Activated T-cell treated with anti-CD3 and anti-CD28 coated beads for 48 hours (primary cell): ENCODE measurements around the gene GPATCH3.
"Not testable (repeated sequence)": the region's sequence is repeated elsewhere in the genome, so short reads cannot be mapped to it uniquely, and the experiment has no call there.

ENCODE experiments used
- DNase-seq: peaks from one replicate; pipeline ENCODE4 v3.0.0-alpha.2; 2020; ENCODE audit warnings: low read depth

Gene GPATCH3

GRCh38 chr1:26900001-26900814 lies at the start of gene GPATCH3:
Gene GPATCH3 (minus strand): TSS chr1:26900467. CDS start chr1:26900442, 25 bp downstream.
- DNase-seq: peak; percentile 80

DNA sequence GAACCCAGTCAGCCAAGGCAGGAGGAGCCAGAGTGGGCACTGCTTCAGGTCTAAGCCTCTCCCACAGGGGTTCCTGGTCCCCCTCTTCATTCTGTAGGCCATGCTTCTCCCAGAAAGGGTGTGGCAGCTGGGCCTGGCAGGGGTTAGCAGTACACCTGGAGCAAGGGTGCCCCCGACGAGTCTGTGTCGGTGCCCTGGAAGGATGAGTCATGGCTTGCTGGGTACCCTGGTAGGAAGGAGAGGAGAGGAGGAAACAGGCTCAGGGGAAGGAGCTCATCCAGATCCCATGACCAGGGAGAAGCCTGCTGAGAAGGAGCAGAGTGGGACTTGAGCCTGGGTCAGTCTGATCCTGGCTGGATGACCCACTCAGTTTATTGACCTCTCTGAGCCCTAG lies 49.7 kb upstream of the GPATCH3 start:
- no peak for DNase-seq

DNA sequence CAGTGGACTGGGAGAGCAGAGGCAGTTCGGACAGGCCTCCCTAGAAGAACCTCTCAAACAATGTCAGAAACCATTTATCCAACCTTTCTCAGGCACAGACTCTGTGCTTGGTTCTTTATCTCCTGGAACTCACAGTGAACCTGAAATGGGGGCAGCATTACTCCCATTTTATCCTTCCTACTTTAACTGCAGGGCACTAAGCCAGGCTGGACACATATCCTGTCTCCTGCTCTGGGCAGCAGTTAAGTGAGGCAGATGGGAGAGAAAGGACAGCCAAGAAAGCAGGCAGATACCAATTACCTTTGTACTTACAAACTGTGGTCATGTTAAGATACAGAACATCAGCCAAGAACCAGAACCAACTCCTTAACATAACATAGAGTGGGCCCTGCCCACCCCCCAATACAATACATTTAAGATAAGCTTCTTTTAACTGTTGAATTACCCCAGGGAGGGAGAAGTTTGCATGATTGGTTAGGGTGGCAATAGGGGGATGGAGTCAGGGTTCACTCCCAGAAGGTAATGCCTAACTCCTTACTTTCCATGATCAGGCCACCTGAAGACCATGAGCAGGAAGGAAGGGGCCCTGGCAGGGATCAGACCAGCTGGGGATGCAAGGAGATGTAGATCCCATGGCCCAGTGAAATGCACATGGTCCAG lies 49.1 kb upstream of the GPATCH3 start:
- no peak for DNase-seq

GRCh38 chr1:26948725-26949057 lies 48.4 kb upstream of the GPATCH3 start:
- DNase-seq: not testable (repeated sequence)

- DNase-seq: no peak
Observed at GRCh38 chr1:26946270-26946669, 46.0 kb upstream of the GPATCH3 start.

- no peak for DNase-seq
Observed at GRCh38 chr1:26945728-26946127, 45.5 kb upstream of the GPATCH3 start.

DNA sequence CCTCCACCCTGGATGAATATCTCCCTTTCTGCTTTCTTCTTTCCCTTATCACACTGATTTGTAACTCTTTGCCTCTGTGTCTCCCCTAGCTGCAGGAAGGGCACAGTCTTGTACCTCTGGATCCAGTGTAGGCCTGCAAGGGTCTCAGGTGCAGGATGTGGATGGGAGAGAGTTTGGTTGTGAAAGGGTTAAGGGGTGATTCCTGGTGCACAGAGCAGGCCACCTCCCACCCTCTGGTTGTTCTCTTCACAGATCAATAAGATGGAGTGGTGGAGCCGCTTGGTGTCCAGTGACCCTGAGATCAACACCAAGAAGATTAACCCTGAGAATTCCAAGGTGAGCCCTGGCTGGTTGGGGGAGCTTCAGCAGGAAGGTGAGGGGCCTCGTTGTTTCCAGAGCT lies 44.9 kb upstream of the GPATCH3 start:
- no peak for DNase-seq

DNA sequence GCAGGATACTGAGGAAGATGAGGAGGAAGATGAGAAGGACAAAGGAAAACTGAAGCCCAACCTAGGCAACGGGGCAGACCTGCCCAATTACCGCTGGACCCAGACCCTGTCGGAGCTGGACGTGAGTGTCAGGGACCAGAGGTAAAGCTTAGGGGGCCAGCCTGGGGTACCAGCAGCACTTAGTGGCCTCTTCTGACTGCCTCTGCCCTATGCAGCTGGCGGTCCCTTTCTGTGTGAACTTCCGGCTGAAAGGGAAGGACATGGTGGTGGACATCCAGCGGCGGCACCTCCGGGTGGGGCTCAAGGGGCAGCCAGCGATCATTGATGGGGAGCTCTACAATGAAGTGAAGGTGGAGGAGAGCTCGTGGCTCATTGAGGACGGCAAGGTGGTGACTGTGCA lies 42.4 kb upstream of the GPATCH3 start:
- no peak for DNase-seq

- DNase-seq: no peak
Observed at GRCh38 chr1:26941311-26941710, 41.0 kb upstream of the GPATCH3 start.

DNA sequence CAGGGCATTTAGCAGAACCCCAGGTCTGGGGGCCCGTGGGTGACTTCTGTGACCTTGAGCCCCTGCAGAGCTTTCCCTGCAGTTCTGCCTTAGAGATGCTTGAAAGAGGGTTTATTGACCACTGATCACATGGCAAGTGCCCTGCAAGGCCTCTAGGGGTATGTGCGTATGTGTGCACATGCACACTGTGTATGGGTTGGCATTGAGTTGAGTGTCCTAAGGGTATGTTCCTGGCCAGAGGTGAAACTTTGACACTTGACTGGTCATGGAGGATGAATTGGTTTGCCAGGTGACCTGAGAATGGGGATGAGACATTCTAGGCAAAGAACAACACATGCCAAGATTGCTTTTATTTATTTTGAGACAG lies 38.4 kb upstream of the GPATCH3 start:
- DNase-seq: no peak

DNA sequence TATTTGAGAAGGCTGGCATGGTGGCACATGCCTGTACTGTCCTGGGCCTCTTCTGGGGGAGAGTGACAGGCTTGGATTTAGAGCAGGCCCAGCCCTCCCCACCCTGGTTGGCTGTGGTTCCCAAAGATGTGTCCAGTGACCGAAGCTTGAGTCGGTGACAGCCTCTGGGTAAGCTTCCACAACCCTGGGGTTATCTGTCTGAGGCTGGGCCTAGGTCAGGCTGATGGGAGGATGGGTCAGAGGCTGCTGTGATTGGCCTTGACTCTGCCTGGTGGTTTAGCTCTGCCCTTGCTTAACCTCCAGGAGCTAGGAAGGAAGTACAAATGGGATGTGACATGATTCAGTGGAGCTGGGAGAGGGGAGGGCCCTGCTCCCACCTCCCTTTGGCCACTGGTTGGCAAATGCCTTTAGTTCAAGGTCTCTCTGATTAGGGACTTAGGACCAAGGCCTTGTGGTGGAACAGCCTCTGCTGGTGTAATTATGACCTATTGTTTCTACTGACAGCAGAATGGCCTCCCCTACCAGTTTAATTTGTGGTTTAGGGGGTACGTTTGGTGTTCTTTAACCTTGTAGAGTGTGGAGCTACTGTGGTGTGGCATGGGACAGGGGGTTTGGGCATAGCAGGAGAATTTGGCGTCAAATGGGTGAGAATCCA lies 37.9 kb upstream of the GPATCH3 start:
- DNase-seq: no peak

GRCh38 chr1:26936823-26937222 lies 36.6 kb upstream of the GPATCH3 start:
- DNase-seq: no peak

DNA sequence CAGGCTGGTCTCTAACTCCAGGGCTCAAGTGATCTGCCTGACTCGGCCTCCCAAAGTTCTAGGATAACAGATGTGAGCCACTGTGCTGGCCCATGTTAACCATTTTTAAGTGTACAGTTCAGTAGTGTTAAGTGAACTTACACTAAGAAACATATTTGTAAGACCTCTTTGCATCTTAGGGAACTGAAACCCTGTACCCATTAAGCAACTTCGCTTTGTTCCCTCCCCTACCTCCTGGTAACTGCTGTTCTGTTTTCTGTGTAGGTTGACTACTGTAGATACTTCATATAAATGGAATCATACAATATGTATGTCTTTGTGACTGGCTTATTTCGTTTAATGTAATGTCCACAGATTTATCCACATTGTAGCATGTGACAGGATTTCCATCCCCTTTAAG lies 32.3 kb upstream of the GPATCH3 start:
- no peak for DNase-seq

GRCh38 chr1:26923711-26924110 lies 23.4 kb upstream of the GPATCH3 start:
- no peak for DNase-seq

- DNase-seq: no peak
Observed at GRCh38 chr1:26922901-26923300, 22.6 kb upstream of the GPATCH3 start.

DNA sequence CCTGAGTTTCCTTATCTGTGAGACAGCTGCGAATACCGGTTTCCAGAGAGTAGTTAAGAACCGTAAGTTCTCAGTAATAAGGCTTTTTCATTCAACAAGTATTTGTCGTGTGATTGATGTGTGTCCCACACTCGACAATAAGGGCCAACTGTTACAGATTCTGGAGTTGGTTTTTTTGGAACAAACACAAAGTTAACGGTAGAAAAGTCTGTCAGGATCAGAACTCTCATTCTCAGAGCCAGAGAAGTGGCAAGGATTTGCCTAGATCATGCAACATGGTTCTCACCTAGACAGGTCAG lies 22.1 kb upstream of the GPATCH3 start:
- DNase-seq: no peak

DNA sequence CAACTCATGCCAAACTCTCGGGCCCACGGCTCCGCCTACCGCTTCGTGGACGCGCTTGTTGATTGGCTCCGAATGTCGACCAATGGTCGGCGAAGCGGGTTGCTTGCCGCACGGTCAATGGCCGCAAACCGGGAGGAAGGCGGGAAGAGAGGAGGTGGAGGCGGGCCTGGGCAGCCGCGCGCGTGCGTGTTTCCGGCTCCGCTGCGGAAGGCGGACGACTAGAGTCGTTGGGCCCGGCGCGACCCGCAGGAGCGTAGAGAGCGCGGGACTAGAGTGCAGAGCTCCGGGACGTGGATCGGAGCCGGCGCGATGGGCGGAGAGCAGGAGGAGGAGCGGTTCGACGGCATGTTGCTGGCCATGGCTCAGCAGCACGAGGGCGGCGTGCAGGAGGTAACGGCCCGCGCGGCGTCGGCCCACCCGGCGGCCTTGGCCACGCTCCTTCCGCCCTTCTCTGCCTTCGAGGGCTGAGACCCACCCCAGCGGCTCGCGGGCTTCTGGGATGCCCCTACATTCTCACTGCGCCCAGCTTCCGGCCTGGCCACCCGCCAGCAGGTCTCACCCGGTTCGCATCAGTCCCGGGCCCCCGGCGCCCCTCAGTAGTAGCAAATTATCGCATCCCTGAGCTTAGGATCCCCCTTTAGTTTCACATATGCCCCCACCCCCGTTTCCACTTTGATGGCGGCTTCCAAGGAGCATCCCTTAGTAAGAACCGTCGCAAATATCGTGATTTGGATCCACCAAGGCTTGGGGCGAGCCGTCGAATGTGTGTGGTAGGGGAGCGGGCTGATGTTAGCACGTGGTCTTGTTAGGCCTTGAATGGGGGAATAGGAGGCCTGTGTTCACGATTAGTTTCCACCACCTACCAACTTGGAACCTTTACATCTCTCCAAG lies 21.5 kb upstream of the GPATCH3 start, which contains the start of gene NUDC:
NUDC (plus strand) TSS at position 204 of the 891 bp plus-strand sequence; CDS start at position 310, 106 bp downstream.
- DNase-seq: peak; percentile 94

DNA sequence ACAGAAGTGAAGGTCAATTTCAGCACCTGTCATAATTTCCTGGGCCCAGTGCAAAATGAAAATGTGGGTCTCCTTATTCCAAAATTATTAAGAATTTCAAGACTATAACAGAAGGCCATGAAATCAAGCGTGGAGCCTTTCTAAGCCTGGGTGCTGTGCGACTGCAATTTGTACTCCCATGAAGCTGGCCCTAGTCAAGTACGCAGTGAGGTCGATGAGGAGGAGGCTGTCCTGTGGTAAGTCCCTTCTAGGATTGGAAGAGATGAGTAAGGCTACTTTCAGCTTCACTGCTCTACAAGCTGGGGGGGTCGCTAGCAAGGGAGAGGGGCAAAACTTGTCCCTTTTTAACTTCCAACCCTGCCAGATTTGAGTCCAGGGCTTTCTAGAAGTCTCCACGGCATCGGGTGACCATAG lies 20.9 kb upstream of the GPATCH3 start:
- DNase-seq: no peak

DNA sequence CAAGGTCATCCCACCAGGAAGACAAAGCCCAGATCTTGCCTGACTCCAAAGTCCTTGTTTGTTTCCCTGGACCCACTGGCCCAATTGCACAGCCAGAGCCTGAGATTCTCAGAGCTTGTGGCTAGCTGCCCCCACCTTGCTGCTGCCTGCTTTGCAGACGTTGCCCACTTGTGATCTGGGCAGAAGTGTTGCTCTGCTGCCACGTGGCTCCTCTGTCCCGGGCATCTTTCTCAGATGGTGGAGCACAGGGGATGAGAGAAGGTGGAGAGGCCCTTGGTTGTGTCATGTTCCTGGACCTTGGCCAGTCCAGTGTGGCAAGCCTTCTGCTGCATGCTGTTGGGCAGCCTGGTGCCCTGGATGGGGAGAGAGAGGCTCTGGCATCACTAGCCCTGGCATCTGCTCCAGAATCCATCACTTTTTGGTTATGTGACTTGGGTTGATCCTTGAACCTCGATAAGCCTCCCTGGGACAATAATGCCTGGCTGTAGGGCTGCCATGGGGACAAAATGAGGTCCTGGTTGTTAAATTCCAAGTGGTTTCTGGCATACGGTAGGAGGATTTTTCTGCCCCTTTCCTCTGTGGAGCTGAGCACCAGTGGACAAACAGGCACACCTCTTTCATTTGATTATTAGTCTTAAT lies 15.1 kb upstream of the GPATCH3 start:
- DNase-seq: no peak

DNA sequence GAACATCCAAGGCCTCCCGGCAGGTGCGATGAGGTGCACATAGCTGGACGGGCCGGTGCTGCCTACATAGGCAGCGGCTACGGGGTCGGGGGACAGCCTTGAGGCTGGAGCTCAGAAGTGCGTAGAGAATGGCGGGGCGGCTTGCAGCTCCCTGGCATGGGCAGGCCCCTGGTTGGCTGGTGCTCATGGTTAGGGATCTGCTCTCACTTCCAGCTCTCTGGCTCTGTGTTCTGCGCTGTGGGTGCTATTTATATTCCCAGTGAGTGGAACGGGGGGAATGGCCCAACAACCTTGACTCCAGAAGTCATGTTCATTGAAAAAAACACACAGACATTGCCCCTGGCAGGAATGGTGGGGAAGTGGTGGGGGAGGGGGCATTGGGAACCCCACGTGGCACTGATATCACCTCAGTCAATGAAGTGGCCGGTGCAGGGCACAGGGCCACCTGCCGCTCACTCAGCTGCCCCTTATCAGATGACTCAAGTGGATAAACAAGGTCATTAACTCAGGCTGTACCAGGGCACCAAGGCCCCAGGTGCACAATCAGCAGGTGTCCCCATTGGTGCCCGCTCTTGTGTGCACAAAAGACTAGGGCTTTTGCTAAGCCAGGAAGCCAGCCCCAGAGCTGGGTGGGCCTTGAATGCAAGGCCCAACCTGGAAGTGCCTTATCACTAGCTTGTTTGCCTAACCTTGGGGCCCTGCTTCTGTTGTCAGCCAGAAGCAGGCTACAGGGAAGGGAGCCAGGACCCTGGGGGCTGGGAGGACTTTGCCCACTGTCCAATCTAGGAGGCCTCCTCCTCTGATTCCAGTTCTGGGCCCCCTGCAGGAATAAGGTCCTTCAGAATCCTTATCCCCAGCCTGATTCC lies 13.7 kb upstream of the GPATCH3 start, which contains the start of gene NR0B2:
NR0B2 (minus strand) TSS at position 222 of the 866 bp plus-strand sequence; CDS start at position 187, 35 bp downstream.
- DNase-seq: no peak

GRCh38 chr1:26913389-26913753 lies 13.1 kb upstream of the GPATCH3 start:
- no peak for DNase-seq
